DMS53 (cell line): ENCODE measurements around the gene ZCCHC3.

Experiments
- DNase-seq: peaks from one replicate; lab custom pipeline; 2025; lab: John Stamatoyannopoulos, UW

The ZCCHC3 gene

DNA sequence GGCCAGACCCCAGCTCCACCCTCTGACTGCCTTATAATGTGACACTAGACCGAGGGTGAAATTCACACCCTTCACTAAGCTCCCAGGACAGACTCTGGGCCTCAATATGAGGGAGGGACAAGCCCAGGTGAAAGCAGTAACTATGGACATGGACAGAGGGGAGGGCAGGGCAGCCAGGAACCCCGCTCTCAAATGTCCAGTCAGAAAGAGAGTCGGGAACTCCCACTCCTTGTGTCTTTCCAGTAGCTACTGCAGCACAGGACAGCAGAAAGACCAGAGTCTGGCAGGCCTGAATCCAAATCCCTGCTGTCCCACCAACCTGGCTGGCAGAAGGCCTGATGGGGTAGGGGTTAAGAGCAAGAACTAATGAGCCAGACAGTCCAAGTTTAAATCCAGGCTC, 13.2 kb upstream of the ZCCHC3 start:
- no peak for DNase-seq

DNA sequence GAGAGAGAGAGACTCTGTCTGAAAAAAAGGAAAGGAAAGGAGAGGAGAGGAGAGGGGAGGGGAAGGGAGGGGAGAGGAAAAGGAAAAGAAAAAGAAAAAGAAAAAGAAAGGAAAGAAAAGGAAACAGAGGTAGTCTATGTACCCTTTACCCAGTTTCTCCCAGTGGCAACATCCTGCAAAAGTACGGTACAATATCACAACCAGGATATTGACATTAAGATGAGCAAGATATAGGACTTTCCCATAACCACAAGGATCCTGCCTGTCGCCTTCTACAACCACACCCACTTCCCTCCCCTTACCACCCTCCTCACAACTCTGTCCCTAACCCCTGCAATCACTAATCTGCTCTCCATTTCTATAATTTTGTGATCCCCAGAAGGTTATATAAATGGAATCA, 10.9 kb upstream of the ZCCHC3 start:
- DNase-seq, result no peak

DNA sequence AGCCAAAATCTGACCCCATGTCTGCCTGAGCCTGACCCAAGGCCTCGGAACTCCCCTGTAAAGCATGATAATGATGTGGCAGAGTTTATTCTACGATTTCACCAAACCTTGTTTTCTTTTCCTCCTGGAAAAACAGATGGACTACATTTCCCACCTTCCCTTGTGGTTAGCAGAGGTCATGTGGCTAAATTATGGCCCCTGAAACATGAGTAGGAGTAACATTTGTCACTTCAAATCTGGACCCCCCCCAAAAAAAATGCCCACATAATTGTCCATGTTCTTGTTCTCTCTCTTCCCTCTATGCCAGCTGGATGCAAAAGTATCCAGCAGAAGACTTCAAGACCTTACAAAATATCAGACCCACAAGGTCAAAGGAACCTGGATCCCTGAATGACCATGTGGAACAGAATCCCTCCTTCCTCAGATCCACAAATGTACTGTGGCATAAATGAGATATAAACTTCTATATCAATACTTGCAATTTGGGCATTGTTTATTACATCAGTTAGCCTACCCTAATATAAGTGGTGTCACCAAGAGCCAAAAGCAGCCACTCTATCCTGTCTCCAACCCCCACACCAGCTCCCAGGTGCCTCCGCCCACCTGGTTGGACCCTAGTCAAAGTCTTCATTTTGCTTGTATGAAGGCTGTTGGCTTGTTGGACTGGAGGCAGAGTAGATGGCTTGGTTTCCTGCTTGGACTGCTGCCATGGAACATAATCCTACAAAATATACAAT, 8.2 kb upstream of the ZCCHC3 start:
- DNase-seq, result peak; percentile 38

DNA sequence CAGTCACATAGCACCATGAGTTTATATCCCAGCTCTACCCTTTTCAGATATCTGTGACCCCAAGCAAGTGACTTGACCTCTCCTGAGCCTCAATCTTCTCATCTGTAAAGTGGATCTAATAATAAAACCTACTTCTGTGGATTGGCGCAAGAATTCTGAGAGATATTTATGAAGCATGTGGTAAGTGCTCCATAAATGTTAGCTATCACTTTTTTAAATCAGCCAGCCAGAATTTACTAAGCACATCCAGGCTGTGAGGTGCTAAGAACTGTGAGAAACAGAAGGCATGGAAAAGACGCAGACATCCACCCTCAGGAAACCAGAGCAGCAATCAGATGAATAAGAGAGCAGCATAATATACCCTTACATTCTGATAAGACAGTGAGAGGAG, 7.7 kb upstream of the ZCCHC3 start:
- DNase-seq, result no peak

DNA sequence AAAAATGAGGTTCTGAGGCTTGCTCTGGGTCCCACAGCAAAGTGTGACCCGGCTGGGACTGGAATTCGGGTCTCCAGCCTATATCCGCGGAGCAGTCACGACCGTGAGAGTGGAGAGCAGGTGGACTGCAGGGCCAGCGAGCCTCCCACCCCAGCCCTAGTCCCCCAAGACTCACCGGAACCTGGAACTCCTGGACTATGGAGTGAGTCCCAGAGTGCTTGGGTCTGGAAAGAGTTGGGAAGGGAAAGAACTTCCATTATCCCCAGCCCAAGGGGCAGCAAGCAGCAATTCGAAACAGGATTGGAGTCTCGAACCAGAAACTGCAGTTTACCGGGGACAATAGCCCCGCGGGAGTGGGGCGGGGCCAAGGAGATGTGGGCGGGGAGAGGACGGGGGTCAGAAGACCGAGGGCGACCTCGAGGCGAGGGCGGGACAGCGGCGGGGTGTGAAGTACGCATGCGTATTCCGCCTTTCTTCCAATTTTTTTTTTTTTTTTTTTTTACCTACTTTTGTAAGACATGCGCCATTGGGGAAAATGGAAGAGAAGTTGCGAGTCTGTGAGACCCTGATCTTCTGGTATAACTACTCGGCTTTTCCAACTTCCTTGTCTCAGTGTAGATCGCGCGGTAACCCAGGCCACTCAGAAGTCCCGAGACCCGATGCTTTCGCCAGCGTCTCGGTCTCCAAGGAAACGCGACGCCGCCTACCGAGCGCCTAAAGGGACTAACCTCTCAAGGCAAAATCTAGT, 7.1 kb upstream of the ZCCHC3 start, which contains the start of gene C20orf96:
TSS of gene C20orf96 (minus strand) at position 667 of the 748 bp plus-strand sequence. CDS start at position 527, 140 bp downstream.
- DNase-seq, result peak; percentile 97

DNA sequence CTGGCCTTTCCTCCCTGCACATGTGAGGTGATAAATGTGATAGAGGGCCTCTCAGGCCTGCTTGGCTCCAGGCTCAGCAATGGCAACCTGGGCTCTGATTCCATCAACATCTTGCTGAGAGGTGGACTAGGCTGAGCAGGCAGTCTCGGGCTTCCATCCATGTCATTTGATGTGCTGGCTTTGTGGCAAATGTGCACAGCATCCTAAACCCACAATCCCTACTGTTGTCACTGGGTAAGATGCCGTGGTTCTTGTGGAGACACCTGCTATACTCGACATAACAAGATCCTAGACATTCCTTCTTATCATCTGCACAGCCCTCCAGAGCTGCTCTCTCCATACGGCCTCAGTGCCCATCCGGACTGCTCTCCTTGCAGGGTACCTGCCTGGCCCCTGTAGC, 2.8 kb upstream of the ZCCHC3 start:
- no peak for DNase-seq

DNA sequence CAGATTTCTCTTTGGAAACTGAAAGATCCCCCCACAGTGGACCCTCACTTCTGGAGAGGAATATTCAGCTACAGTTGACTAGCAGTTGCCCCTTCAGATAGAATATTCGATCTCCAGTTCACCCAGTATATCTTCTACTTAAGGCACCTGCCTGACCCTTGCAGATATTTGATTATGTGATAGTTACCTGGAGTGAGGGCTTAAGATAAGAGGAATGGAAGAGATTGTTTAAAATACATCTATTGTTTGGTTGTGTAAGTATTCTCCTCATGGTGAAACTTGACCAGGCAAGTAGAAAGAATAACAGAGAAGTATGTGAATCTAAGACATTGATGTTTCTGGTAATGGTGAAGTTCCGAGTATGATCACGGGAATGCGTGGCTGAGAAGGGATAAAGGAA, 1.6 kb upstream of the ZCCHC3 start:
- no peak for DNase-seq

DNA sequence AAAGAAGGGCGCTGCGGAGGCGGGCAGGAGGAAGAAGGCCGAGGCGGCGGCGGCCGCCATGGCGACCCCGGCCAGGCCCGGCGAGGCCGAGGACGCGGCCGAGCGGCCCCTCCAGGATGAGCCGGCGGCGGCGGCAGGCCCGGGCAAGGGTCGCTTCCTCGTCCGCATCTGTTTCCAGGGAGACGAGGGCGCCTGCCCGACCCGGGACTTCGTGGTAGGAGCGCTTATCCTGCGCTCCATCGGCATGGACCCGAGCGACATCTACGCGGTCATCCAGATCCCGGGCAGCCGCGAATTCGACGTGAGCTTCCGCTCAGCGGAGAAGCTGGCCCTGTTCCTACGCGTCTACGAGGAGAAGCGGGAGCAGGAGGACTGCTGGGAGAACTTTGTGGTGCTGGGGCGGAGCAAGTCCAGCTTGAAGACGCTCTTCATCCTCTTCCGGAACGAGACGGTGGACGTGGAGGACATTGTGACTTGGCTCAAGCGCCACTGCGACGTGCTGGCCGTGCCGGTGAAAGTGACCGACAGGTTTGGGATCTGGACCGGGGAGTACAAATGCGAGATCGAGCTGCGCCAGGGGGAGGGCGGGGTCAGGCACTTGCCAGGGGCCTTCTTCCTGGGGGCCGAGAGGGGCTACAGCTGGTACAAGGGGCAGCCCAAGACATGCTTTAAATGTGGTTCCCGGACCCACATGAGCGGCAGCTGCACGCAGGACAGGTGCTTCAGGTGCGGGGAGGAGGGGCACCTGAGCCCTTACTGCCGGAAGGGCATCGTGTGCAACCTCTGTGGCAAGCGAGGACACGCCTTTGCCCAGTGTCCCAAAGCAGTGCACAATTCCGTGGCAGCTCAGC, 780 bp downstream of the ZCCHC3 start:
- DNase-seq, result peak; percentile 94

DNA sequence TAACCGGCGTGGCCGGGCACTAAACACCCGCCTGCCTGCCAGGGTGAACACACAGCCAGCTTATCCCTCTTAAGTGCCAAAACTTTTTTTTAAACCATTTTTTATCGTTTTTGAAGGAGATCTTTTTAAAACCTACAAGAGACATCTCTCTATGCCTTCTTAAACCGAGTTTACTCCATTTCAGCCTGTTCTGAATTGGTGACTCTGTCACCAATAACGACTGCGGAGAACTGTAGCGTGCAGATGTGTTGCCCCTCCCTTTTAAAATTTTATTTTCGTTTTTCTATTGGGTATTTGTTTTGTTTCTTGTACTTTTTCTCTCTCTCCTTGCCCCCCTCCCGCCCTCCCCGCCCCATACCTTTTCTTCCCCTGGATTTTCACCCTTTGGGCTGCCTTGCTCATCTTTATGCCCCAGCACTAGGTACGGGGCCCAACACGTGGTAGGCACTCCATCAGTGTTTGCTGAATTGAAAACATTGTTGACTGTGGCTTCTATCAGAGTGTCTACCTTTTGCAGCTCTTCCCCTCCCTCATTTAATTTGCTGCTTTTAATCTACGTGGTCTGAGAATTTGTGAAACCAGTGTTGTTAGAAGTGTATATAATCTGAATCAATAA, 1.5 kb downstream of the ZCCHC3 start:
- DNase-seq, result no peak

DNA sequence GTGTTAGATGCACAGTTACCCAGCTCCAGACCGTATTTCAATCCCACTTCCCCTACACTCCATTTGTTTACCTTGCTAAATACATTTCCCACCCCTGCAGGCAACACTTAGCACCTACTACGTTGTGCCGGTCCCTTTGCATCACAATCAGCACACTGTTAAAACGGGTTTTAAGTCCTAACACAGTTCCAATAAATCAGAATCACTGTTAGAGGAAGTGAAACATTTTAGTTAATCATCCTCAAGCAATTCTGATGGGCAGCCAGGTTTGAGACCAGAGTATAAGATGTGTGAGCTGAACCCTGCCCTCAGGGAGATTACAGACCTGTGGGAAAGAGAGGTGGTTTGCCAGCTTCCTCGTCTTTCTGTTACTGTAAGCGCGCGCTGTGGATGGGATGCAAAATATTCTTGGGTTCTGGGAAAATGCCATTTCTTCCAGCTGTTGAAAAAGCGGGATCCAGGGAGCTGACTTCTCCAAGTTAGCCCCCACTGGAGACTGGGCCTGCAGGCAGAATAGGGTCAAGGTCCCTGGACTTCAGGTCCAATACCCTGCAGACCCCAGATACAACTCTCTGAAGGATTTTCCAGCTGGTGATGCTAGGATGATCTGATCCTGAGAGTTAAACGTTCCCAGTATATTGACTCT, 3.1 kb downstream of the ZCCHC3 start:
- DNase-seq, result no peak

DNA sequence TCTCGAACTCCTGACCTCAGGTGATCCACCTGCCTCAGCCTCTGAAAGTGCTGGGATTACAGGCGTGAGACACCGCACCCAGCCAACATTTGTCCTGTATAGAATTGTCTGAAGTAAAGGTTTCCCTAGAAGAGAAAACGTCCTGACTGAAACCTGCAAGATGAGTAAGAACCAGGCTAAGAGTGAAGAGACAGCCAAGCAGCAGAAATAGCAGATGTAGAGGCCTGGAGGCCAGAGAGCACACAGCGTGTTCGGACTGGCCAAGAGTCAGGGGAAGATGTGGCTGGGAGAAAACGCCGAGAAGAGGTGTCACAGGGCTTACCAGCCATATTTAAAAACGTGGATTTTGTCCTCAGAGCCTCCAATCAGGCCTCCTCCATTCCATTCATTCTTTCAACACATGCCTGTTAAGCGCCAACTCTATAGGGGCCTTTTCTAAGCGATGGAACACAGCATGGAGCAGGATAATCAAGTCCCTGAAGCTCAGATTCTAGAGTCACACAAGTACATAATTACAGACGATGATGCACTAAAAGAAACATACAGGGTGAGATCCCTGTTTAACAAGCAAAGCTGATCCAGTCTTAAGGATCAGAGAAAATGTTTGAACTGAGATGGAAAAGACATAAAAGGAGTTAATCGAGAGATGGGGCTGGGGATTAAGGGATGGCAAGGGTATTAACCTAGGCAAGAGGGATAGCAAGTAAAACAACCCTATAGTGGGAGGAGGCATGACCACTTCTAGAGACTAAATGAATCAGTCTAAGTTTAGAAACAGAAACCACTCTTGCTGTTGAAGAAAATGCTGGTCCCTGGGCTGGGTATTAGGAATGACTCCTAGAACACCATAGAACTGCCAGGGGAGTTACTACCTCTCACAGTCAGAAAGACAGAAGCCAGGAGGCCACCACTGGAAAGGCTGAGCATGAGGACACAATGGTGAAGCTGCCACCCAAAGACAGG, 4.8 kb downstream of the ZCCHC3 start:
- DNase-seq, result no peak

DNA sequence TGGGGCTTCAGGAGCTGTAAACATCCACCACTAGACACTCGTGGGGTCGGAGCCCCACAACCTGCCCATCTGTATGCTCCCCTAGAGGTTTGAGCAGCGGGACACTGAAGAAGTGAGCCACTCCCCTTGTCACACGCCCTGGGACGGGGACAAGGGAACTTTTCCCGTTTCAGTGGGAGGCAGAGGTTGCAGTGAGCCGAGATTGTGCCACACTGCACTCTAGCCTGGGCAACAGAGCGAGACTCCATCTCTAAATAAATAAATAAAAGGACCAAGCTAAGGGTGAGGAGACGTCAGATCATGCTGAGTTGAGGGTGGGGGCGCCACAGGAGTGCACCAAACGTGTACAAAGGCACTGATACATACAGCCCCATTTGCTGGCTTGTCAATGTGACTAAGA, 8.4 kb downstream of the ZCCHC3 start:
- no peak for DNase-seq

DNA sequence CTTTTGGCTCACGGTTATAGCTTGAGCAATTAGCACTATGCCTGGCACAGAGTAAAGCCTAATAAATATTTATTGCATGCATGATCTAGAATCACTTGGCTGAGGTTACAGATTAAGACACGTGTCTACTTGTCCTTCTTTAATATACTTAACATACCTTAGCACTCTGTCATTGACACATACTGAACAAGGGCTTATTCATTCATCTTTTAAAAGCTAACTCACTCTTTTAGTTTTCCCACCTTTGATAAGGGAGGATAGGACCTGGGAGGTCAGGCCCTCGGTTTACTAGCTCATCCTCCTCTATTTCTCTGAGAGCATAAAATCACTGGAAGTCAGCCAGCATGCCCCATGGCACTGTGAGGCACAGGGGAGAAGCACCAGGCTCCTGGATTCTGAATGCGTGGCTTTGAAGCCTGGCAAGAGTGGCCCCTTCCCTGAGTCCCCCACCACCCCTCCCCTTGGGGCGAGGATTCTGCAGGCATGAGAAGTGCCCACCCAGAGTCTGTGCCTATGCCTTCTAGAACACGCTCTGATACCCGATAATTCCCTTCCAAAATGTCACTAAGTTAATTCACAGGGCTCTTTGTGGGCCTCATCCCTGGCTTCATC, 11.2 kb downstream of the ZCCHC3 start:
- DNase-seq, result no peak

DNA sequence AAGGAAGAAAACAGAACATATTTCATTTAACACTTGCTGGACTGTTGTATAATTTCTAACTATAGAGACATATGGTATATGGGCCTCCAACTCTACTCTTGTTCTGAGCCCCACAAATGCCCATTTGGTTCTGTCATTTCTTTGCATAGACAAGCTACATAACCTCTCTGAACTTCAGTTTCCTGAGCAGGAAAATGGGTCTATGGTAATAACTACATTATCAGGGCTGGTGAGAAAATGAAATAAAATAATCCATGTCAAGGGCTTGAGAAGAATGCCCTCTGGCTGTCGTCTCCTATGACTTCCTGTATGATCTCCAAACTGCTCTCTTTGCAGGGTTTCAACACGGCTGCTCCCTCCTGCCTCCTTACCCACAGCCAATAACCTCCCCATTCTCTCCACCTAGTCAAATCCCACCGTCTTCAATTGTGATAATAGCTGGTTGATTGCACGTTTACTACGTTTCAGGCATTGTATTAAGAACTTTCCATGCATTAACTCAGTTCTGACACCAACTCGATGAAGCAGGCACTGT, 12.0 kb downstream of the ZCCHC3 start:
- peak; percentile 76 for DNase-seq

DNA sequence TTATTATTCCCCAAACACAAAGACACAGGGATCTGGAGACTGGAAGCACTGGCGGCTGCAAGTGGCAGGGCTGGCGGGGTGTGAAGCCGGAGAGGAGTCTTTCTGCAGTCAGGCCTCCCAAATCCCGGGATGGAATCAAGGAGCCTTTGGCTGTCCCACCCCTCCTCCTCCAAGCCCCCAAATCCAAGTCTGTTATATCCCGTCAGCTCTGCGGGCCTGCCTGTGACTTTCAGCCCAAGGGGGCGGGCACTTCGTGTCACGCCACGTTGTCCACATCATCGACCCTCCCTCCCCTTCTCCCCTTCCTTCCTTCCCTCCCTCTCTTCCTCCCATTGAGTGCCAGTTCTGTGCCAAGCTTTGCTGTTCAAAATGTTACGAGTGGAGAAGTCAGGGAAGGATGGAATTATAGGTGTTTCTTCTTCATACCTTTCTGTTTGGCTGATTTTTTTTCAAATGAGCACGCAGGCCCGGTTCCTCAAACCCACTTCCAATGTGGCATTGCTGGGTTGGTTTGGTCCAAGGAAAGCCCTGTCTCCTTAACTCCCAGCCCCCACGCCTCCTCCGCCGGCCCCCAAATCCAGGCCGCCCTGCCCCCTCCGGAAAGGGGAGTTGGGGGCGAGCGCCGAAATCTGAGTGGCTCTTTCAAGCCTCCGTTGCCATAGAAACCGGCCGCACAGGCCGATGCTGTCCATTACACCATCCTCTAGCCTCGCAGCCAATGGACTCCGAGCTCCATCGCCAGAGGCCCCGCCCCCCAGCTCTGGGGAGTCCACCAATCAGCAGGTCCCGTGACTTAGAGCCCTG, 12.7 kb downstream of the ZCCHC3 start:
- peak; percentile 100 for DNase-seq

DNA sequence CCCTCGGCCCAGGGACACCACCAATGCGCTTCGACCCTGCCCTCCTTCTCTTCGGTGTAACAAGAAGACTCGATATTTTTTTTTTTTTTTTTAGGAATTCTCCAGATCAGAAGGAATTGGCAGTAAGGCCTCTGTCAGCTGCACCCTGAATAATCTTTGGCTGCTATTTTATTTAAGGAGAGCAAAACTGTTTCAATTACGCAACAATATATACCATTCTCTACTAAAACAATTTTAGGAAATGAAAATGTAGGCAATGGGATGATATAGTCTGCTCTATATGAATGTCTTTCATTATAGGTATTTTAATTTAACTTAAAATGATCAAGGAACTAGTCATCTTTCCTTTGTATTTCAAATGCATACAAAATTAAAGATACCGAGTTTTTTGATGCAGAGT, 13.3 kb downstream of the ZCCHC3 start:
- no peak for DNase-seq

DNA sequence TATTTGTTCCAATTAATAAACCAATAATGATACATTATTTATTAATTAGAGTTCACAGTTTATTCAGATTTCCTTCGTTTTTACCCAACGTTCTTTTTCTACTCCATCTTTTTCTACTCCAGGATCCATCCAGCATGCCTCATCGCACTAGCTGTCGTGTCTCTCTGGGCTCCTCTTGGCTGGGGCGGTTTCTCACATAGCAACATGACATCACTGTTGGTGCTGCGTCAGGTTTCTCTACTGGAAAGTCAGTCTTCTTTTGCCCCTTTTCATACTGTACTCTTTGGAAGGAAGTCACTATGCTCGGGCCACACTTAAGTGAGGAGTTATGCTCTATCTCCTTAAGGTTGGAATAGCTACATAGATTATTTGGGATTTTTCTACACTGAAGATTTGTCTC, 14.2 kb downstream of the ZCCHC3 start:
- peak; percentile 27 for DNase-seq

DNA sequence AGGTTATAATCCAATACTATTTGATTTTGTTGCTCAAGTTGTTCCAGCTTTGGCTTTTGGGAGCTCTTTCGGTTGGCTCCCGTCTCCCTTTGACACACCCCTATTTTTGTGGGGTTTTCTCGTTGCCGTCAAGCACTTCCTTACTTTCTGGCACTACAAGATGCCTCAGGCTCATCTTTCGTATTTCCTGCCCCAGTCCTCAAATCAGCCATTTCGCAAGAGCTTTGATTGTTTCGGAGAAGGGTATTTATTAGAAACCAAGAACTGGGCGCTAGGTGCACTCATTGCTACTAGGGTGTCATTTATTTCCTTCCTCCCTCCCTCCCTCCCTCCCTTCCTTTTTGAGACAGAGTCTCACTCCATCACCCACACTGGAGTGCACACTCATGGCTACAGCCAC, 14.7 kb downstream of the ZCCHC3 start:
- DNase-seq, result no peak

DNA sequence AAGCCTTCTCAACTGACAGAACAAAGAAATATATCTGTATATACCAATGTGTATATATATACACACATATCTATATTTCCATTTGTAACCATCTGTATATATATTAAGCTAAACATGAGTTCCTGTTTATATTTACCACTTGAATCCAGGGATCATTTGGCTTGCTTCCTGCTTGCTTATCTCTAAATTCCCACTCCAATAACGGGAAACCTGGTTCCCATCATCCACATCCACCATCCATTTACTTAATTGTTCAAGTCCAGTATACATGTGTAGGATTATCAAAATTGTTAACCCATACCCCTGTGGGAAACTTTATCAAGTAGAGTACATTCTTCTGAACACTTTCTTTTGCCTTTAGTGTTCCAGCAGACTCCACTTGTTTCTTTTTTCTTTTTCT, 15.5 kb downstream of the ZCCHC3 start:
- DNase-seq, result no peak
